B cell (primary cell): ENCODE results near the gene ZBTB11. TPM values are rescaled to one million over a fixed set of nuclear protein-coding genes. Genes with fewer than 3 reads are reported as not detected.

ENCODE experiments used
- ATAC-seq: fragments of 200-7000 bp; cut with Tn5 transposase; one replicate; pipeline ENCODE4 v1.10.0; 2021; ENCODE audit warnings: low read depth, mild to moderate bottlenecking, moderate number of reproducible peaks, moderate library complexity
- CTCF ChIA-PET: fragments of 350-600 bp; sonication (Branson Sonifier 250); formaldehyde crosslinking; loops from one replicate; lab custom pipeline; 2021; ENCODE audit warnings: antibody characterized with exemption, inconsistent platforms; lab: Charles Lee
- POLR2A ChIA-PET: fragments of 350-600 bp; sonication (Branson Sonifier 250); formaldehyde crosslinking; loops from one replicate; lab custom pipeline; 2021; ENCODE audit warnings: antibody characterized with exemption; lab: Charles Lee
- DNase-seq: peaks from one replicate; pipeline ENCODE4 v3.0.0; 2013
- H2AFZ ChIP-seq: 2 replicates; pipeline ENCODE4 v1.6.1; 2012; ENCODE audit warnings: mild to moderate bottlenecking, low read depth, low read length; ENCODE audit not compliant: insufficient read depth, poor library complexity, severe bottlenecking
- H3K27ac ChIP-seq, 2 donors: 1 replicate in 1 of 2; 2 replicates in 1 of 2; pipeline ENCODE4 v1.5.1; 2012 to 2013; ENCODE audit warnings: low read length in 2 of 2, mild to moderate bottlenecking in 2 of 2, moderate library complexity in 1 of 2
- H3K27me3 ChIP-seq, 4 experiments: fragments of 200-600 bp in 1 of 4; sonication (generic) in 1 of 4; replicated peaks in 1 of 4; 1 replicate in 2 of 4; 2 replicates in 2 of 4; pipeline versions ENCODE4 v1.6.1 to v1.7.0; 2013 to 2016; ENCODE audit warnings: low read length in 3 of 4, mild to moderate bottlenecking in 2 of 4, mixed read lengths in 1 of 4, moderate library complexity in 1 of 4; ENCODE audit not compliant: insufficient read depth in 4 of 4, control insufficient read depth in 3 of 4; ENCODE audit errors: control extremely low read depth in 1 of 4
- H3K36me3 ChIP-seq, 2 experiments: replicated peaks in 1 of 2; 1 replicate in 1 of 2; 2 replicates in 1 of 2; pipeline versions ENCODE4 v1.6.1 to v1.7.1; 2013; ENCODE audit warnings: low read length in 1 of 2; ENCODE audit not compliant: insufficient read depth in 2 of 2, control insufficient read depth in 1 of 2; ENCODE audit errors: control extremely low read depth in 1 of 2, extremely low read depth in 1 of 2
- H3K4me1 ChIP-seq, 2 donors: fragments of 200-600 bp in 1 of 2; sonication (generic) in 1 of 2; 1 replicate in 1 of 2; 2 replicates in 1 of 2; pipeline versions ENCODE4 v1.5.1 to v1.6.1; 2013 to 2017; ENCODE audit warnings: low read length in 2 of 2; ENCODE audit not compliant: control insufficient read depth in 2 of 2, insufficient read depth in 2 of 2
- H3K4me2 ChIP-seq: replicated peaks from 2 replicates; pipeline ENCODE3; 2012; ENCODE audit warnings: mild to moderate bottlenecking, low read depth, low read length; ENCODE audit not compliant: poor library complexity, severe bottlenecking
- H3K4me3 ChIP-seq, 5 experiments: fragments of 200-600 bp in 1 of 5; sonication (generic) in 1 of 5; 1 replicate in 3 of 5; 2 replicates in 2 of 5; pipeline versions ENCODE4 v1.5.1 to v1.7.0; 2011 to 2016; ENCODE audit warnings: low read length in 4 of 5, mild to moderate bottlenecking in 4 of 5, low read depth in 2 of 5, control low read depth in 1 of 5, moderate library complexity in 1 of 5; ENCODE audit not compliant: insufficient read depth in 1 of 5; ENCODE audit errors: control extremely low read depth in 1 of 5, extremely low read depth in 1 of 5
- H3K79me2 ChIP-seq: fragments of 200-600 bp; sonication (generic); one replicate; pipeline ENCODE4 v1.6.0; 2016; ENCODE audit warnings: low read length; ENCODE audit not compliant: control insufficient read depth, insufficient read depth
- H3K9ac ChIP-seq: fragments of 200-600 bp; sonication (generic); 2 replicates; pipeline ENCODE4 v1.6.1; 2017; ENCODE audit warnings: mild to moderate bottlenecking, low read length, moderate library complexity
- H3K9me3 ChIP-seq, 3 donors: one replicate each; pipeline versions ENCODE4 v1.6.1 to v1.7.1; 2013; ENCODE audit warnings: low read length in 2 of 3; ENCODE audit not compliant: control insufficient read depth in 2 of 3, insufficient read depth in 1 of 3; ENCODE audit errors: control extremely low read depth in 1 of 3
- H4K20me1 ChIP-seq: 2 replicates; pipeline ENCODE4 v1.6.0; 2012; ENCODE audit warnings: mild to moderate bottlenecking, low read length; ENCODE audit not compliant: insufficient read depth, control insufficient read depth, poor library complexity, severe bottlenecking
- H3K27ac Mint-ChIP-seq: one replicate; pipeline ENCODE4 v1.8.0; 2021; ENCODE audit warnings: mixed read lengths
- H3K27me3 Mint-ChIP-seq: one replicate; pipeline ENCODE4 v1.8.0; 2021; ENCODE audit warnings: mixed read lengths
- H3K4me1 Mint-ChIP-seq: one replicate; pipeline ENCODE4 v1.8.0; 2021; ENCODE audit warnings: mixed read lengths
- H3K4me3 Mint-ChIP-seq: one replicate; pipeline ENCODE4 v1.8.0; 2021; ENCODE audit warnings: mixed read lengths
- H3K9me3 Mint-ChIP-seq: one replicate; pipeline ENCODE4 v1.8.0; 2022; ENCODE audit warnings: mixed read lengths; ENCODE audit not compliant: insufficient read depth
- EZH2 ChIP-seq: IDR thresholded peaks from 2 replicates; pipeline ENCODE4 v1.6.1; 2012; ENCODE audit warnings: borderline replicate concordance, low read depth, mild to moderate bottlenecking, moderate library complexity, low read length; ENCODE audit not compliant: insufficient read depth, poor library complexity, severe bottlenecking
- WGBS: methylation state at CpG from one replicate; pipeline ENCODE4 v1.1.5; 2013; ENCODE audit warnings: missing lambda C conversion rate; ENCODE audit not compliant: insufficient coverage; 5-methylcytosine and 5-hydroxymethylcytosine counted together
- intact Hi-C: fragments of 100-400 bp; cut with micrococcal nuclease; formaldehyde crosslinking; loops from one replicate; pipeline ENCODE4 v1.10.0; 2022
- polyA plus RNA-seq: library from polyadenylated mRNA; depleted of rRNA; stranded (reverse); fragments of >200 nt; gene quantifications from 2 replicates; pipeline ENCODE4 v1.2.3, GENCODE V29; 2012
- total RNA-seq, 2 donors: library from RNA; stranded (reverse); fragments of 120-200 nt in 1 of 2; gene quantifications; 1 replicate in 1 of 2; 2 replicates in 1 of 2; pipeline versions ENCODE4 v1.2.3 to v1.2.4, GENCODE V29; 2013 to 2022
- TF ChIP-seq, protein P1 (sequence below): fragments of 200-600 bp; IDR thresholded peaks from one replicate; pipeline ENCODE4 v1.8.0; 2022; ENCODE audit warnings: antibody characterized with exemption, mild to moderate bottlenecking

Gene ZBTB11
- total and polyA plus RNA-seq, 2 donors (not counting 1 experiment from before 2014, with no cell fraction given), result 16.3 to 42.6 TPM

DNA sequence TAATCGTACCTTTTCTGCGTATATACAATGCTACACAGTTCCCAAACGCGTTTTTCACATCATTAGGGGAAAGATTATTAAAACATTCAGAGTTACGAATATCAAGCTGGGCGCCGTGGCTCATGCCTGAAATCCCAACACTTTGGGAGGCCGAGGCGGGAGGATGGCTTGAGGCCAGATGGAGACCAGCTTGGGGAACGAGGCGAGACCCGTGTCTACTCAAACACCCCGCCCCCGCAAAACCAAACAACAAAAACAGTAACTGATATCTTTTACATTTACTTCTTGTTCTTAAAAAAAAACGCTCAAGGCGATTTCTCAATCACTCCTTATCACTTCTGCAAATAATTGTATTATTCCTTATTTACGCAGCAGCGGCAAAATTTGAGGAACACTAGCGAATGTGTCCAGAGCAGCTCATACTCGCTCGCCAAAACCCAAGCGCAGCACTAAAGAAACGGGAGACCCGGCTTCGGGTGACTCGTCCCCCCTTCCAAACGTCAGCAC is 1.2 kb downstream of the ZBTB11 start:
- H3K79me2 ChIP-seq, result peaks cover 63% of the 10 kb centered on the region
- Mint-ChIP-seq H3K9me3 (no peaks in the 10 kb centered on the region), H3K27me3 (no peaks in the 10 kb centered on the region), H3K27ac (peak overlapping the region; percentile 97), H3K4me1 (peaks cover 40% of the 10 kb centered on the region), H3K4me3 (peak overlapping the region; percentile 94)
- ChIA-PET CTCF (interaction anchor here (0.8 to 4.0 kb wide), 6 partner anchors 10 to 175 kb away, joined by 3 to 27 read pairs (median 4); partner anchors contain the start of genes PCNP and RPL24), POLR2A (interaction anchor here (0.6 to 2.9 kb wide), 7 partner anchors 10 to 174 kb away, joined by 3 to 40 read pairs (median 6); partner anchors contain the start of genes CEP97, NFKBIZ, NXPE3 and PCNP)
- H3K36me3 ChIP-seq, result peaks cover 0 to 18% of the 10 kb centered on the region in 2 experiments
- ATAC-seq (no peak), DNase-seq (no peak)
- H3K4me2 ChIP-seq, result peak overlapping the region; percentile 82
- WGBS, result 3% methylated on average over 18 of the region's 27 CpGs
- H3K9ac ChIP-seq, result peak overlapping the region; percentile 97
- peaks cover 17 to 21% of the 10 kb centered on the region in 2 donors for H3K4me1 ChIP-seq
- H3K9me3 ChIP-seq, result no peaks in the 10 kb centered on the region
- H4K20me1 ChIP-seq, result peaks cover 26% of the 10 kb centered on the region
- H2AFZ ChIP-seq, result peak overlapping the region; percentile 88
- TF ChIP-seq EZH2, result no peak
- TF ChIP-seq, protein P1, sequence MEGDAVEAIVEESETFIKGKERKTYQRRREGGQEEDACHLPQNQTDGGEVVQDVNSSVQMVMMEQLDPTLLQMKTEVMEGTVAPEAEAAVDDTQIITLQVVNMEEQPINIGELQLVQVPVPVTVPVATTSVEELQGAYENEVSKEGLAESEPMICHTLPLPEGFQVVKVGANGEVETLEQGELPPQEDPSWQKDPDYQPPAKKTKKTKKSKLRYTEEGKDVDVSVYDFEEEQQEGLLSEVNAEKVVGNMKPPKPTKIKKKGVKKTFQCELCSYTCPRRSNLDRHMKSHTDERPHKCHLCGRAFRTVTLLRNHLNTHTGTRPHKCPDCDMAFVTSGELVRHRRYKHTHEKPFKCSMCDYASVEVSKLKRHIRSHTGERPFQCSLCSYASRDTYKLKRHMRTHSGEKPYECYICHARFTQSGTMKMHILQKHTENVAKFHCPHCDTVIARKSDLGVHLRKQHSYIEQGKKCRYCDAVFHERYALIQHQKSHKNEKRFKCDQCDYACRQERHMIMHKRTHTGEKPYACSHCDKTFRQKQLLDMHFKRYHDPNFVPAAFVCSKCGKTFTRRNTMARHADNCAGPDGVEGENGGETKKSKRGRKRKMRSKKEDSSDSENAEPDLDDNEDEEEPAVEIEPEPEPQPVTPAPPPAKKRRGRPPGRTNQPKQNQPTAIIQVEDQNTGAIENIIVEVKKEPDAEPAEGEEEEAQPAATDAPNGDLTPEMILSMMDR, result peak; percentile 16
- no peaks in the 10 kb centered on the region for H3K27me3 ChIP-seq
- H3K4me3 ChIP-seq, result peak overlapping the region; percentile 72 to 99 (median 94)
- H3K27ac ChIP-seq, result peak overlapping the region; percentile 64 to 98
- intact Hi-C loops, result loop anchor here (1.0 to 5.0 kb wide), 5 partner anchors 101 to 1415 kb away; partner anchors contain the start of genes NXPE3, PCNP, SENP7 and TBC1D23

DNA sequence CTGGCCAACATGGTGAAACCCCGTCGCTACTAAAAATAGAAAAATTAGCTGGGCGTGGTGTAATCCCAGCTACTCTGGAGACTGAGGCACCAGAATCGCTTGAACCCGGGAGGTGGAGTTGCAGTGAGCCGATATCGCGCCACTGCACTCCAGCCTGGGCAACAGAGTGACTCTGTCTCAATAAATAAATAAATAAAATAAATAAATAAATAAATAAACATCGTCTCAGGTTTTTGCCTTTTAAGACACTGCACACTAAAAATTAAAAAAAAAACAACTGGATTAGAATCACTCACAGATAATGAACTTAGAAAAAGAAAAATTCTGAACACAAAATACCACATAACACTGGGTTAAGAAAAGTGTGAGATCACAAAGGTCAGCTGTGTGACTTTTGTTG is 2.4 kb downstream of the ZBTB11 start:
- intact Hi-C loops, result no loop called here
- Mint-ChIP-seq H3K4me3 (peak overlapping the region; percentile 94), H3K27me3 (no peaks in the 10 kb centered on the region), H3K27ac (no peak overlapping the region), H3K4me1 (peaks cover 38% of the 10 kb centered on the region), H3K9me3 (no peaks in the 10 kb centered on the region)
- peaks cover under 1 to 12% of the 10 kb centered on the region in 2 experiments for H3K36me3 ChIP-seq
- H4K20me1 ChIP-seq, result peaks cover 29% of the 10 kb centered on the region
- ATAC-seq (no peak), DNase-seq (no peak)
- no peak overlapping the region for H3K9ac ChIP-seq
- peaks cover 75% of the 10 kb centered on the region for H3K79me2 ChIP-seq
- peak overlapping the region; percentile 82 for H3K4me2 ChIP-seq
- H3K9me3 ChIP-seq, result no peaks in the 10 kb centered on the region
- ChIA-PET CTCF (interaction anchor here (4.0 kb wide), 1 partner anchor 101 kb away, joined by 20 read pairs; the partner anchor contains the start of gene PCNP), POLR2A (interaction anchor here (1.1 kb wide), 1 partner anchor 9 kb away, joined by 3 read pairs; no protein-coding TSS in a partner anchor)
- no peak overlapping the region for H3K4me3 ChIP-seq
- H3K27me3 ChIP-seq, result no peaks in the 10 kb centered on the region
- 100% methylated on average over 2 of the region's 9 CpGs for WGBS
- H3K4me1 ChIP-seq, result peaks cover 17 to 21% of the 10 kb centered on the region in 2 donors
- TF ChIP-seq, protein P1, result no peak
- TF ChIP-seq EZH2, result no peak
- no peak overlapping the region for H2AFZ ChIP-seq
- no peak overlapping the region for H3K27ac ChIP-seq
